Tibial artery (tissue), 4 donors: ENCODE data around the gene MINDY3.

ENCODE experiments used
- DNase-seq, 2 donors: peaks; one replicate each; pipeline ENCODE4 v3.0.0-alpha.2; 2019
- H3K27ac ChIP-seq, 2 donors: fragments of 200-600 bp; sonication (generic) in 1 of 2; 1 replicate in 1 of 2; 2 replicates in 1 of 2; pipeline ENCODE4 v1.5.1; 2018 to 2019; ENCODE audit warnings: mild to moderate bottlenecking in 1 of 2
- H3K27me3 ChIP-seq, 2 donors: fragments of 200-600 bp; sonication (generic) in 1 of 2; one replicate each; pipeline versions ENCODE4 v1.5.1 to v1.6.0; 2016 to 2019
- H3K36me3 ChIP-seq, 3 donors: fragments of 200-600 bp; sonication (generic) in 2 of 3; one replicate each; pipeline ENCODE4 v1.5.1; 2016 to 2019; ENCODE audit warnings: mild to moderate bottlenecking in 2 of 3
- H3K4me1 ChIP-seq, 4 donors: fragments of 200-600 bp; sonication (generic) in 2 of 4; 1 replicate in 3 of 4; 2 replicates in 1 of 4; pipeline ENCODE4 v1.5.1; 2016 to 2019
- H3K4me3 ChIP-seq, 2 donors: fragments of 200-600 bp; sonication (generic) in 1 of 2; 1 replicate in 1 of 2; 2 replicates in 1 of 2; pipeline ENCODE4 v1.5.1; 2018 to 2019; ENCODE audit warnings: mild to moderate bottlenecking in 2 of 2
- H3K9me3 ChIP-seq, 3 donors: fragments of 200-600 bp; sonication (generic) in 1 of 3; one replicate each; pipeline ENCODE4 v1.5.1; 2016 to 2019
- CTCF ChIP-seq, 2 experiments: fragments of 200-600 bp in 1 of 2; fragments of 450-650 bp in 1 of 2; IDR thresholded peaks; one replicate each; pipeline ENCODE4 v1.5.1; 2017 to 2019; ENCODE audit warnings: antibody characterized with exemption in 2 of 2, mild to moderate bottlenecking in 1 of 2, moderate library complexity in 1 of 2
- intact Hi-C: fragments of 100-400 bp; cut with DNase I; formaldehyde crosslinking; loops from one replicate; pipeline ENCODE4 v1.15.0; 2023; ENCODE audit warnings: low total_unique reads

The MINDY3 gene

GRCh38 chr10:15741581-15741980 lies 118.7 kb downstream of the MINDY3 start:
- H3K36me3 ChIP-seq, result no peaks in the 10 kb centered on the region
- no peak for TF ChIP-seq CTCF (IDR thresholded peaks at IDR 0.05)
- H3K9me3 ChIP-seq, result no peaks in the 10 kb centered on the region
- no peak overlapping the region for H3K27ac ChIP-seq
- peaks cover 0 to 37% (median 8%) of the 10 kb centered on the region in 4 donors for H3K4me1 ChIP-seq
- H3K4me3 ChIP-seq, result no peak overlapping the region
- intact Hi-C loops, result loop anchor here (10.0 kb wide), 1 partner anchor 317 kb away; no protein-coding TSS in a partner anchor
- no peaks in the 10 kb centered on the region for H3K27me3 ChIP-seq
- no peak for DNase-seq

GRCh38 chr10:15740261-15740660 lies 120.0 kb downstream of the MINDY3 start:
- Histone ChIP-seq H3K9me3 (no peaks in the 10 kb centered on the region), H3K4me3 (no peak overlapping the region), H3K4me1 (peaks cover 0 to 35% (median 11%) of the 10 kb centered on the region in 4 donors), H3K27ac (no peak overlapping the region), H3K36me3 (no peaks in the 10 kb centered on the region), H3K27me3 (no peaks in the 10 kb centered on the region)
- no peak for DNase-seq
- TF ChIP-seq CTCF (IDR thresholded peaks at IDR 0.05), result no peak
- intact Hi-C loops, result loop anchor here (10.0 kb wide), 1 partner anchor 315 kb away; no protein-coding TSS in a partner anchor

- H3K27me3 ChIP-seq, result no peaks in the 10 kb centered on the region
- no peaks in the 10 kb centered on the region for H3K9me3 ChIP-seq
- DNase-seq, result no peak
- no peak for TF ChIP-seq CTCF (IDR thresholded peaks at IDR 0.05)
- no peak overlapping the region for H3K4me3 ChIP-seq
- H3K36me3 ChIP-seq, result no peaks in the 10 kb centered on the region
- peak overlapping the region in 1 of 2 donors; percentile 58 for H3K27ac ChIP-seq
- intact Hi-C loops, result no loop called here
- H3K4me1 ChIP-seq, result peaks cover 0 to 34% (median 11%) of the 10 kb centered on the region in 4 donors
These were observed 120.9 kb downstream of the MINDY3 start for GRCh38 chr10:15739254-15739970.

GRCh38 chr10:15738270-15738925 lies 121.9 kb downstream of the MINDY3 start:
- DNase-seq, result no peak
- Histone ChIP-seq H3K27me3 (no peaks in the 10 kb centered on the region), H3K4me3 (no peak overlapping the region), H3K36me3 (no peaks in the 10 kb centered on the region), H3K27ac (peak overlapping the region; percentile 58 to 64), H3K4me1 (peaks cover 0 to 34% (median 11%) of the 10 kb centered on the region in 4 donors), H3K9me3 (no peaks in the 10 kb centered on the region)
- intact Hi-C loops, result no loop called here
- TF ChIP-seq CTCF (IDR thresholded peaks at IDR 0.05), result no peak

GRCh38 chr10:15737656-15738055 lies 122.7 kb downstream of the MINDY3 start:
- Histone ChIP-seq H3K4me1 (peaks cover 0 to 34% (median 11%) of the 10 kb centered on the region in 4 donors), H3K27me3 (no peaks in the 10 kb centered on the region), H3K27ac (peak overlapping the region; percentile 58 to 64), H3K4me3 (no peak overlapping the region), H3K9me3 (no peaks in the 10 kb centered on the region), H3K36me3 (no peaks in the 10 kb centered on the region)
- intact Hi-C loops, result no loop called here
- DNase-seq, result no peak
- TF ChIP-seq CTCF (IDR thresholded peaks at IDR 0.05), result no peak
